ENCODE results near the gene ZAR1L. TPM values are rescaled to one million over a fixed set of nuclear protein-coding genes. Genes with fewer than 3 reads are reported as not detected.

Gene ZAR1L
- total and polyA plus RNA-seq, 9 of the 15 experiments (the other 6 are each of a cell fraction or from before 2014, with no cell fraction given) = not detected

DNA sequence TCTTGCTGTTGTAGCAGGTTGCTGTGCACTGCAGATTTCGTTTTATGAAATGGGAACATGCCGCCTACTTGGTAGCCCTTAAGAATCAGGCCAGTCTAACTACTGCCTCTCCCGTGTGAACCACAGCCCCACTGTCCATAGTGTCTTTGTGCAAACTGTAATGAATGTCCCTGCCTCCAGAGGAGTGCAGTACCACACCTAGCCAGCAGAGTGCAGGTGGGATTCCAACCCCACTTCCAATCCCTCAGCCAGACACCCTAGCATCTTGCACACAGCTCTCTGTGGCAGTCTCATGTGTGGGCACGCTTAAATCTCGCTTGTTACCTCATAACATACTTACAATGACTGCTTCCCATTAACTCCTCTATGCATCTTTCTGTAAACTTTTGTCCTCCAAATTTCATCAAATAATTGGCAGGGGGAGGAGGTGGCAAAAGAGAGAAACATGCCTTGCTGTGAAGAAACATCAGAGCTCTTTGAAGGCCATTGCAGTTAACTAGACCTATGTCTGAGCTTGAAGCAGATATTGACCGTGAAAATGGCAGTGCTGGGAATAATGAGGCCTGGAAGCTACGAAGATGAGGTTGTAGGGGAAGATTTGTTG, 47.2 kb downstream of the ZAR1L start:
- no peaks in the 10 kb centered on the region for H3K9me1 ChIP-seq (ENCODE audit: control insufficient read depth, insufficient read depth, low read length)
- no peaks in the 10 kb centered on the region for H3K9me3 ChIP-seq (replicated peaks; ENCODE audit: control insufficient read depth, insufficient read depth, low read depth, low read length)
- no peaks in the 10 kb centered on the region for H3K36me3 ChIP-seq (ENCODE audit: control insufficient read depth, insufficient read depth, low read length)
- peaks cover 0 to 11% of the 10 kb centered on the region in 2 experiments; a peak in 3 of 5 replicates for H3K27me3 ChIP-seq (ENCODE audit: control insufficient read depth in 2 of 2, insufficient read depth in 2 of 2, low read length in 2 of 2)
- no peaks in the 10 kb centered on the region for H3K79me2 ChIP-seq (ENCODE audit: control insufficient read depth, insufficient read depth, low read length)
- intact Hi-C loops (cut with micrococcal nuclease) = no loop called here
- 3% methylated on average over 7 of the region's 7 CpGs for WGBS (ENCODE audit: insufficient coverage, low coverage, missing lambda C conversion rate)
- in situ Hi-C loops (cut with MboI) = no loop called here
- no TSS peak for BruUV-seq (replicated peaks)
- H3K4me3 ChIP-seq = no peak overlapping the region
- DNase-seq (ENCODE audit: extremely low read depth in 1 of 4, low spot score in 3 of 4) = peak in 3 of 4 experiments; percentile 8 to 12 (median 11)
- ChIA-PET CTCF (ENCODE audit: low intra/inter-chr PET ratio) (no interaction called here), POLR2A (interaction anchor here (1.2 kb wide), 1 partner anchor 8 kb away, joined by 4 read pairs; no protein-coding TSS in a partner anchor)
- peak; percentile 83 for TF ChIP-seq ZEB2 (IDR thresholded peaks at IDR 0.05)
- TF ChIP-seq, protein P1, sequence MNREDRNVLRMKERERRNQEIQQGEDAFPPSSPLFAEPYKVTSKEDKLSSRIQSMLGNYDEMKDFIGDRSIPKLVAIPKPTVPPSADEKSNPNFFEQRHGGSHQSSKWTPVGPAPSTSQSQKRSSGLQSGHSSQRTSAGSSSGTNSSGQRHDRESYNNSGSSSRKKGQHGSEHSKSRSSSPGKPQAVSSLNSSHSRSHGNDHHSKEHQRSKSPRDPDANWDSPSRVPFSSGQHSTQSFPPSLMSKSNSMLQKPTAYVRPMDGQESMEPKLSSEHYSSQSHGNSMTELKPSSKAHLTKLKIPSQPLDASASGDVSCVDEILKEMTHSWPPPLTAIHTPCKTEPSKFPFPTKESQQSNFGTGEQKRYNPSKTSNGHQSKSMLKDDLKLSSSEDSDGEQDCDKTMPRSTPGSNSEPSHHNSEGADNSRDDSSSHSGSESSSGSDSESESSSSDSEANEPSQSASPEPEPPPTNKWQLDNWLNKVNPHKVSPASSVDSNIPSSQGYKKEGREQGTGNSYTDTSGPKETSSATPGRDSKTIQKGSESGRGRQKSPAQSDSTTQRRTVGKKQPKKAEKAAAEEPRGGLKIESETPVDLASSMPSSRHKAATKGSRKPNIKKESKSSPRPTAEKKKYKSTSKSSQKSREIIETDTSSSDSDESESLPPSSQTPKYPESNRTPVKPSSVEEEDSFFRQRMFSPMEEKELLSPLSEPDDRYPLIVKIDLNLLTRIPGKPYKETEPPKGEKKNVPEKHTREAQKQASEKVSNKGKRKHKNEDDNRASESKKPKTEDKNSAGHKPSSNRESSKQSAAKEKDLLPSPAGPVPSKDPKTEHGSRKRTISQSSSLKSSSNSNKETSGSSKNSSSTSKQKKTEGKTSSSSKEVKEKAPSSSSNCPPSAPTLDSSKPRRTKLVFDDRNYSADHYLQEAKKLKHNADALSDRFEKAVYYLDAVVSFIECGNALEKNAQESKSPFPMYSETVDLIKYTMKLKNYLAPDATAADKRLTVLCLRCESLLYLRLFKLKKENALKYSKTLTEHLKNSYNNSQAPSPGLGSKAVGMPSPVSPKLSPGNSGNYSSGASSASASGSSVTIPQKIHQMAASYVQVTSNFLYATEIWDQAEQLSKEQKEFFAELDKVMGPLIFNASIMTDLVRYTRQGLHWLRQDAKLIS (CRISPR knock-in tag; IDR thresholded peaks at IDR 0.05) = no peak
- TF ChIP-seq, protein P2, sequence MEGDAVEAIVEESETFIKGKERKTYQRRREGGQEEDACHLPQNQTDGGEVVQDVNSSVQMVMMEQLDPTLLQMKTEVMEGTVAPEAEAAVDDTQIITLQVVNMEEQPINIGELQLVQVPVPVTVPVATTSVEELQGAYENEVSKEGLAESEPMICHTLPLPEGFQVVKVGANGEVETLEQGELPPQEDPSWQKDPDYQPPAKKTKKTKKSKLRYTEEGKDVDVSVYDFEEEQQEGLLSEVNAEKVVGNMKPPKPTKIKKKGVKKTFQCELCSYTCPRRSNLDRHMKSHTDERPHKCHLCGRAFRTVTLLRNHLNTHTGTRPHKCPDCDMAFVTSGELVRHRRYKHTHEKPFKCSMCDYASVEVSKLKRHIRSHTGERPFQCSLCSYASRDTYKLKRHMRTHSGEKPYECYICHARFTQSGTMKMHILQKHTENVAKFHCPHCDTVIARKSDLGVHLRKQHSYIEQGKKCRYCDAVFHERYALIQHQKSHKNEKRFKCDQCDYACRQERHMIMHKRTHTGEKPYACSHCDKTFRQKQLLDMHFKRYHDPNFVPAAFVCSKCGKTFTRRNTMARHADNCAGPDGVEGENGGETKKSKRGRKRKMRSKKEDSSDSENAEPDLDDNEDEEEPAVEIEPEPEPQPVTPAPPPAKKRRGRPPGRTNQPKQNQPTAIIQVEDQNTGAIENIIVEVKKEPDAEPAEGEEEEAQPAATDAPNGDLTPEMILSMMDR (IDR thresholded peaks at IDR 0.05 in 2 of 3, conservative IDR thresholded peaks at IDR 0.05 in 1 of 3; ENCODE audit: insufficient read depth in 2 of 3, low read depth in 1 of 3, low read length in 3 of 3) = peak; percentile 21 to 56 (median 34); a peak in 3 of 6 replicates
- H3K4me2 ChIP-seq (ENCODE audit: insufficient read depth, low read length) = no peak overlapping the region
- no peak overlapping the region for H3K9ac ChIP-seq (ENCODE audit: insufficient read depth in 1 of 2, low read depth in 2 of 2, low read length in 2 of 2)
- FAIRE-seq = no peak
- H4K20me1 ChIP-seq (replicated peaks; ENCODE audit: control insufficient read depth, insufficient read depth, low read length) = no peaks in the 10 kb centered on the region
- no peak overlapping the region for H3K27ac ChIP-seq (ENCODE audit: extremely low read depth, low read depth, low read length)
- H2AFZ ChIP-seq (ENCODE audit: low read depth, low read length) = no peak overlapping the region
- ATAC-seq = peak; percentile 56; the same call in 2 of the 3 replicates
- H3K4me1 ChIP-seq (replicated peaks in 1 of 2; ENCODE audit: control insufficient read depth in 2 of 2, insufficient read depth in 2 of 2, low read length in 2 of 2) = no peaks in the 10 kb centered on the region; a peak in 1 of 5 replicates

All from K562 (cell line).